Endothelial cell of umbilical vein (primary cell): ENCODE measurements around the gene LCP1.

ENCODE experiments used
- CTCF ChIP-seq, 2 donors: IDR thresholded peaks; 1 replicate in 1 of 2; 2 replicates in 1 of 2; pipeline ENCODE4 v1.5.1; 2011; ENCODE audit warnings: low read length in 2 of 2, mild to moderate bottlenecking in 2 of 2, moderate library complexity in 2 of 2, control low read depth in 1 of 2, inconsistent platforms in 1 of 2, low read depth in 1 of 2; ENCODE audit not compliant: insufficient read depth in 1 of 2; ENCODE audit errors: extremely low read depth in 1 of 2
- FOS ChIP-seq: IDR thresholded peaks from 2 replicates; pipeline ENCODE4 v1.6.1; 2011; ENCODE audit warnings: mild to moderate bottlenecking, low read length, moderate library complexity, borderline replicate concordance; ENCODE audit not compliant: insufficient read depth
- POLR2A ChIP-seq: IDR thresholded peaks from 2 replicates; pipeline ENCODE4 v1.6.1; 2012; ENCODE audit warnings: low read depth, mild to moderate bottlenecking, control low read depth, low read length

- TF ChIP-seq CTCF (IDR thresholded peaks at IDR 0.05; ENCODE audit: extremely low read depth in 1 of 2, insufficient read depth in 1 of 2, low read depth in 1 of 2, low read length in 2 of 2) (no peak), FOS (no peak), POLR2A (no peak)
Observed at GRCh38 chr13:46085737-46086136, 96.2 kb downstream of the LCP1 start.
